MCF 10A (cell line): ENCODE measurements around the gene BTBD16. TPM values are rescaled to one million over a fixed set of nuclear protein-coding genes. Genes with fewer than 3 reads are reported as not detected.

ENCODE experiments used
- BruUV-seq: library from RNA; stranded (reverse); fragments of 400-500 nt; replicated peaks from 2 replicates; lab custom pipeline; 2021; lab: Mats Ljungman, UMichigan
- CTCF ChIA-PET: fragments of 300-600 bp; sonication (Branson Sonifier 250); formaldehyde crosslinking; extraction: SDS; loops from one replicate; lab custom pipeline; 2021; ENCODE audit warnings: antibody characterized with exemption, inconsistent platforms; lab: Yijun Ruan, JAX
- POLR2A ChIA-PET: fragments of 300-600, 350-650 bp; sonication (Branson Sonifier 250); formaldehyde crosslinking; extraction: SDS; loops from one replicate; lab custom pipeline; 2020; ENCODE audit warnings: antibody characterized with exemption, inconsistent platforms; lab: Yijun Ruan, JAX
- DNase-seq: peaks from one replicate; pipeline ENCODE4 v3.0.0-alpha.2; 2018; ENCODE audit not compliant: unreplicated experiment
- H3K27ac Mint-ChIP-seq: one replicate; pipeline ENCODE4 v1.8.0; 2022; ENCODE audit warnings: mild to moderate bottlenecking, low read depth, mixed read lengths; ENCODE audit not compliant: unreplicated experiment
- H3K27me3 Mint-ChIP-seq: one replicate; pipeline ENCODE4 v1.8.0; 2022; ENCODE audit warnings: mixed read lengths; ENCODE audit not compliant: insufficient read depth, unreplicated experiment
- H3K36me3 Mint-ChIP-seq: one replicate; pipeline ENCODE4 v1.8.0; 2022; ENCODE audit warnings: mild to moderate bottlenecking, moderate library complexity, mixed read lengths; ENCODE audit not compliant: insufficient read depth, unreplicated experiment
- H3K4me1 Mint-ChIP-seq: one replicate; pipeline ENCODE4 v1.8.0; 2022; ENCODE audit warnings: mixed read lengths; ENCODE audit not compliant: insufficient read depth, unreplicated experiment
- H3K4me3 Mint-ChIP-seq: one replicate; pipeline ENCODE4 v1.8.0; 2022; ENCODE audit warnings: mild to moderate bottlenecking, moderate library complexity, mixed read lengths; ENCODE audit not compliant: unreplicated experiment
- H3K9me3 Mint-ChIP-seq: one replicate; pipeline ENCODE4 v1.8.0; 2022; ENCODE audit warnings: mixed read lengths; ENCODE audit not compliant: unreplicated experiment
- CTCF ChIP-seq: fragments of 200-600 bp; IDR thresholded peaks from one replicate; pipeline ENCODE4 v1.8.0; 2022; ENCODE audit warnings: antibody characterized with exemption, mild to moderate bottlenecking; ENCODE audit not compliant: unreplicated experiment
- intact Hi-C: fragments of 100-400 bp; cut with micrococcal nuclease; formaldehyde crosslinking; loops from 2 replicates; pipeline ENCODE4 v1.14.1; 2022
- total RNA-seq: library from RNA; stranded (reverse); gene quantifications from 2 replicates; pipeline ENCODE4 v1.2.3, GENCODE V29; 2022

BTBD16 gene
- total RNA-seq, 1 experiment from 2014 or later = 0.16 TPM

GRCh38 chr10:122326385-122326784 lies 55.3 kb downstream of the BTBD16 start:
- intact Hi-C loops = no loop called here
- no peak for TF ChIP-seq CTCF
- no peak overlapping the region for H3K27ac Mint-ChIP-seq
- no peak overlapping the region for H3K4me3 Mint-ChIP-seq
- H3K9me3 Mint-ChIP-seq = no peaks in the 10 kb centered on the region
- DNase-seq = no peak
- H3K36me3 Mint-ChIP-seq = no peaks in the 10 kb centered on the region
- no peaks in the 10 kb centered on the region for H3K27me3 Mint-ChIP-seq
- CTCF ChIA-PET = interaction anchor here (0.6 kb wide), 1 partner anchor 211 kb away, joined by 5 read pairs; no protein-coding TSS in a partner anchor
- POLR2A ChIA-PET = no interaction called here
- H3K4me1 Mint-ChIP-seq = peaks cover 14% of the 10 kb centered on the region
- no TSS peak for BruUV-seq

GRCh38 chr10:122326806-122327205 lies 55.7 kb downstream of the BTBD16 start:
- intact Hi-C loops = no loop called here
- BruUV-seq = no TSS peak

GRCh38 chr10:122327237-122328206 lies 56.4 kb downstream of the BTBD16 start:
- H3K4me1 Mint-ChIP-seq = peaks cover 14% of the 10 kb centered on the region
- H3K36me3 Mint-ChIP-seq = no peaks in the 10 kb centered on the region
- CTCF ChIA-PET = interaction anchor here (0.6 to 1.0 kb wide), 2 partner anchors 26 to 371 kb away, joined by 3 to 4 read pairs; no protein-coding TSS in a partner anchor
- intact Hi-C loops = no loop called here
- H3K27me3 Mint-ChIP-seq = no peaks in the 10 kb centered on the region
- BruUV-seq = no TSS peak
- DNase-seq = no peak
- POLR2A ChIA-PET = interaction anchor here (1.3 kb wide), 1 partner anchor 11 kb away, joined by 3 read pairs; no protein-coding TSS in a partner anchor
- H3K27ac Mint-ChIP-seq = no peak overlapping the region
- TF ChIP-seq CTCF = no peak
- H3K4me3 Mint-ChIP-seq = no peak overlapping the region
- H3K9me3 Mint-ChIP-seq = no peaks in the 10 kb centered on the region

More at GRCh38 chr10:122326806-122327205, 55.7 kb downstream of the BTBD16 start:
- Mint-ChIP-seq H3K4me1 (peaks cover 14% of the 10 kb centered on the region), H3K27me3 (no peaks in the 10 kb centered on the region), H3K4me3 (no peak overlapping the region), H3K27ac (no peak overlapping the region), H3K36me3 (no peaks in the 10 kb centered on the region), H3K9me3 (no peaks in the 10 kb centered on the region)
- TF ChIP-seq CTCF = no peak
- CTCF ChIA-PET = interaction anchor here (0.6 to 1.0 kb wide), 3 partner anchors 26 to 372 kb away, joined by 3 to 5 read pairs (median 4); no protein-coding TSS in a partner anchor
- DNase-seq = no peak
- POLR2A ChIA-PET = no interaction called here

GRCh38 chr10:122328676-122329075 lies 57.6 kb downstream of the BTBD16 start:
- Mint-ChIP-seq H3K4me3 (no peak overlapping the region), H3K27me3 (no peaks in the 10 kb centered on the region), H3K36me3 (no peaks in the 10 kb centered on the region), H3K27ac (no peak overlapping the region), H3K4me1 (peaks cover 14% of the 10 kb centered on the region), H3K9me3 (no peaks in the 10 kb centered on the region)
- ChIA-PET POLR2A (no interaction called here), CTCF (interaction anchor here (0.7 kb wide), 1 partner anchor 10 kb away, joined by 3 read pairs; no protein-coding TSS in a partner anchor)
- no TSS peak for BruUV-seq
- no peak for DNase-seq
- intact Hi-C loops = no loop called here
- TF ChIP-seq CTCF = no peak
